ENCODE data around the gene NFE2. TPM values are rescaled to one million over a fixed set of nuclear protein-coding genes. Genes with fewer than 3 reads are reported as not detected.
A peak's percentile ranks its signal among the peaks of the same experiment; 100 is the strongest.

The NFE2 gene
- total RNA-seq, 1 experiment from 2014 or later: 2.4 TPM

- CTCF ChIA-PET: interaction anchor here (0.6 to 5.8 kb wide), 59 partner anchors 10 to 600 kb away, joined by 3 to 130 read pairs (median 5); partner anchors contain the start of genes CBX5, HNRNPA1, NFE2 and SMUG1
- ATAC-seq (peak; percentile 97), DNase-seq (ENCODE audit: low spot score) (peak; percentile 94)
- TF ChIP-seq SP1 (CRISPR knock-in tag; conservative IDR thresholded peaks at IDR 0.05) (peak; percentile 78), NFYB (CRISPR knock-in tag; conservative IDR thresholded peaks at IDR 0.05; ENCODE audit: low read depth) (peak; percentile 91), FOXK1 (CRISPR knock-in tag; IDR thresholded peaks at IDR 0.05) (peak; percentile 63; the same call in 1 of the 2 replicates), CTCF (IDR thresholded peaks at IDR 0.05) (peak; percentile 84), USF2 (CRISPR knock-in tag; IDR thresholded peaks at IDR 0.05) (peak; percentile 90), E2F5 (CRISPR knock-in tag; IDR thresholded peaks at IDR 0.05) (no peak), OVOL2 (CRISPR knock-in tag; IDR thresholded peaks at IDR 0.05; ENCODE audit: borderline replicate concordance) (no peak), USF1 (CRISPR knock-in tag; IDR thresholded peaks at IDR 0.05) (peak; percentile 86)
- H3K9me3 Mint-ChIP-seq: no peaks in the 10 kb centered on the region
- H3K36me3 Mint-ChIP-seq: no peaks in the 10 kb centered on the region
- H3K4me1 Mint-ChIP-seq: peaks cover 24% of the 10 kb centered on the region
- H3K27me3 Mint-ChIP-seq (ENCODE audit: low read depth): peaks cover 3% of the 10 kb centered on the region; the same call in 1 of the 2 replicates
- POLR2A ChIA-PET: interaction anchor here (0.6 to 2.2 kb wide), 12 partner anchors 10 to 123 kb away, joined by 3 to 21 read pairs (median 3); partner anchors contain the start of genes CBX5 and HNRNPA1
- peak within 1 kb of the TSS; percentile 98 for H3K27ac Mint-ChIP-seq
- peak within 1 kb of the TSS; percentile 100 for H3K4me3 Mint-ChIP-seq
Observed at GRCh38 chr12:54324617-54325441, 24.0 kb upstream of the NFE2 start, which contains the start of gene COPZ1. COPZ1 (plus strand) TSS chr12:54325131; CDS start chr12:54325164, 33 bp downstream.

GRCh38 chr12:54321363-54321762 lies 20.5 kb upstream of the NFE2 start:
- H3K4me3 Mint-ChIP-seq: no peak overlapping the region
- ATAC-seq (no peak), DNase-seq (ENCODE audit: low spot score) (no peak)
- H3K36me3 Mint-ChIP-seq: no peaks in the 10 kb centered on the region
- ChIA-PET CTCF (interaction anchor here (0.6 to 1.9 kb wide), 3 partner anchors 27 to 107 kb away, joined by 3 to 7 read pairs (median 4); no protein-coding TSS in a partner anchor), POLR2A (no interaction called here)
- no peak overlapping the region for H3K27ac Mint-ChIP-seq
- H3K9me3 Mint-ChIP-seq: no peaks in the 10 kb centered on the region
- peaks cover 3% of the 10 kb centered on the region; the same call in 1 of the 2 replicates for H3K27me3 Mint-ChIP-seq (ENCODE audit: low read depth)
- H3K4me1 Mint-ChIP-seq: peaks cover 4% of the 10 kb centered on the region
- no peak for TF ChIP-seq PRRX2 (CRISPR knock-in tag; IDR thresholded peaks at IDR 0.05)
- TF ChIP-seq ZMAT4 (CRISPR knock-in tag; IDR thresholded peaks at IDR 0.05): no peak
- TF ChIP-seq AFF4 (CRISPR knock-in tag; IDR thresholded peaks at IDR 0.05; ENCODE audit: borderline replicate concordance): no peak
- TF ChIP-seq CDX4 (CRISPR knock-in tag; IDR thresholded peaks at IDR 0.05; ENCODE audit: borderline replicate concordance): no peak
- no peak for TF ChIP-seq ETV6 (CRISPR knock-in tag; IDR thresholded peaks at IDR 0.05)
- TF ChIP-seq USF2 (CRISPR knock-in tag; IDR thresholded peaks at IDR 0.05): no peak
- TF ChIP-seq GRHL2 (CRISPR knock-in tag; IDR thresholded peaks at IDR 0.05; ENCODE audit: insufficient replicate concordance, severe bottlenecking): no peak
- TF ChIP-seq ZNF532 (CRISPR knock-in tag; IDR thresholded peaks at IDR 0.05; ENCODE audit: borderline replicate concordance): no peak
